H1 (cell line): ENCODE measurements around the gene RRP12. TPM values are rescaled to one million over a fixed set of nuclear protein-coding genes. Genes with fewer than 3 reads are reported as not detected.
A peak's percentile ranks its signal among the peaks of the same experiment; 100 is the strongest.

Experiments
- CTCF ChIA-PET: fragments of 300-600 bp; sonication (Branson Sonifier 250); formaldehyde crosslinking; loops from one replicate; lab custom pipeline; 2021; ENCODE audit not compliant: partially characterized antibody; lab: Charles Lee
- POLR2A ChIA-PET: fragments of 300-600 bp; sonication (Branson Sonifier 250); formaldehyde crosslinking; loops from one replicate; lab custom pipeline; 2021; ENCODE audit warnings: inconsistent platforms; ENCODE audit not compliant: partially characterized antibody; lab: Charles Lee
- DNase-seq, 2 experiments: peaks; one replicate each; pipeline versions ENCODE4 v3.0.0 to v3.0.0-alpha.2; 2010 to 2022; ENCODE audit warnings: low spot score in 2 of 2, low read depth in 1 of 2, mixed read lengths in 1 of 2
- FAIRE-seq: peaks from 2 replicates; lab custom pipeline; 2011; peaks lifted over from hg19 to GRCh38; lab: Jason Lieb, UNC
- H2AFZ ChIP-seq: 2 replicates; pipeline ENCODE4 v1.8.1; 2012; ENCODE audit warnings: low read length, inconsistent platforms
- H2AK5ac ChIP-seq: 2 replicates; pipeline ENCODE4 v1.6.1; 2013; ENCODE audit warnings: low read depth, low read length
- H2BK120ac ChIP-seq: replicated peaks from 2 replicates; pipeline ENCODE3; 2013; ENCODE audit warnings: low read depth, low read length, inconsistent platforms
- H2BK12ac ChIP-seq: 2 replicates; pipeline ENCODE4 v1.6.1; 2013; ENCODE audit warnings: low read depth, low read length
- H2BK15ac ChIP-seq: 2 replicates; pipeline ENCODE4 v1.6.1; 2013; ENCODE audit warnings: low read length
- H2BK20ac ChIP-seq: 2 replicates; pipeline ENCODE4 v1.6.1; 2013; ENCODE audit warnings: low read length
- H2BK5ac ChIP-seq: 2 replicates; pipeline ENCODE4 v1.6.1; 2013; ENCODE audit warnings: low read depth, low read length
- H3K14ac ChIP-seq: 2 replicates; pipeline ENCODE4 v1.6.1; 2013; ENCODE audit warnings: inconsistent platforms; ENCODE audit not compliant: insufficient read length
- H3K18ac ChIP-seq: 2 replicates; pipeline ENCODE4 v1.6.1; 2013; ENCODE audit warnings: low read length; ENCODE audit errors: extremely low read depth
- H3K23ac ChIP-seq: 2 replicates; pipeline ENCODE4 v1.6.1; 2013; ENCODE audit warnings: inconsistent platforms; ENCODE audit not compliant: insufficient read length
- H3K23me2 ChIP-seq: 2 replicates; pipeline ENCODE4 v1.6.1; 2013; ENCODE audit warnings: low read depth, low read length
- H3K27ac ChIP-seq: 2 replicates; pipeline ENCODE4 v1.6.1; 2011; ENCODE audit warnings: low read depth, low read length, inconsistent platforms
- H3K27me3 ChIP-seq, 4 experiments: replicated peaks in 1 of 4; 1 replicate in 1 of 4; 2 replicates in 3 of 4; pipeline versions ENCODE4 v1.6.1 to v1.8.1; 2011 to 2013; ENCODE audit warnings: low read length in 3 of 4, mild to moderate bottlenecking in 3 of 4, inconsistent platforms in 2 of 4, mixed read lengths in 2 of 4, moderate library complexity in 1 of 4; ENCODE audit not compliant: control insufficient read depth in 3 of 4, insufficient read depth in 3 of 4; ENCODE audit errors: extremely low read depth in 1 of 4
- H3K36me3 ChIP-seq, 4 experiments: 2 replicates each; pipeline versions ENCODE4 v1.6.1 to v1.8.1; 2011 to 2013; ENCODE audit warnings: mild to moderate bottlenecking in 4 of 4, low read length in 3 of 4, moderate library complexity in 2 of 4, control low read depth in 1 of 4, inconsistent platforms in 1 of 4; ENCODE audit not compliant: insufficient read depth in 4 of 4, control insufficient read depth in 2 of 4
- H3K4ac ChIP-seq: replicated peaks from 2 replicates; pipeline ENCODE3; 2013; ENCODE audit warnings: low read length, low read depth, mixed read lengths, inconsistent platforms; ENCODE audit not compliant: insufficient read length
- H3K4me1 ChIP-seq, 4 experiments: replicated peaks in 1 of 4; 1 replicate in 1 of 4; 2 replicates in 3 of 4; pipeline versions ENCODE4 v1.6.1 to v1.8.1; 2011 to 2013; ENCODE audit warnings: low read length in 3 of 4, inconsistent platforms in 2 of 4, mixed read lengths in 1 of 4; ENCODE audit not compliant: insufficient read depth in 4 of 4, control insufficient read depth in 3 of 4
- H3K4me2 ChIP-seq, 2 experiments: 2 replicates each; pipeline versions ENCODE4 v1.6.1 to v1.8.1; 2011 to 2013; ENCODE audit warnings: low read depth in 2 of 2, low read length in 2 of 2, control low read depth in 1 of 2, inconsistent platforms in 1 of 2, mild to moderate bottlenecking in 1 of 2; ENCODE audit not compliant: insufficient read depth in 1 of 2
- H3K4me3 ChIP-seq, 4 experiments: fragments of 200-600, 300-600 bp in 1 of 4; sonication (generic), shearing (Covaris generic), sonication (Bioruptor Twin) in 1 of 4; 2 replicates each; pipeline versions ENCODE4 v1.5.1 to v1.8.1; 2011 to 2016; ENCODE audit warnings: low read length in 4 of 4, low read depth in 3 of 4, control low read depth in 2 of 4, inconsistent platforms in 2 of 4, mild to moderate bottlenecking in 2 of 4, mixed read lengths in 1 of 4, moderate library complexity in 1 of 4; ENCODE audit not compliant: insufficient read depth in 2 of 4; ENCODE audit errors: extremely low read depth in 1 of 4
- H3K56ac ChIP-seq: replicated peaks from 2 replicates; pipeline ENCODE3; 2013; ENCODE audit warnings: low read depth, mild to moderate bottlenecking, mixed read lengths, low read length, inconsistent platforms; ENCODE audit not compliant: insufficient read length
- H3K79me1 ChIP-seq: 2 replicates; pipeline ENCODE4 v1.6.1; 2013; ENCODE audit warnings: low read depth, low read length, control low read depth
- H3K79me2 ChIP-seq, 2 experiments: 2 replicates each; pipeline versions ENCODE4 v1.6.1 to v1.8.1; 2012 to 2013; ENCODE audit warnings: low read length in 2 of 2, mild to moderate bottlenecking in 2 of 2, inconsistent platforms in 1 of 2; ENCODE audit not compliant: insufficient read depth in 2 of 2, control insufficient read depth in 1 of 2
- H3K9ac ChIP-seq, 4 experiments: replicated peaks in 1 of 4; 1 replicate in 1 of 4; 2 replicates in 3 of 4; pipeline versions ENCODE4 v1.6.1 to v1.8.1; 2011 to 2013; ENCODE audit warnings: low read depth in 3 of 4, low read length in 3 of 4, control low read depth in 2 of 4, mild to moderate bottlenecking in 2 of 4, moderate library complexity in 2 of 4, inconsistent platforms in 1 of 4; ENCODE audit errors: extremely low read depth in 1 of 4
- H3K9me3 ChIP-seq, 2 experiments: 2 replicates each; pipeline versions ENCODE4 v1.6.1 to v1.8.1; 2012 to 2013; ENCODE audit warnings: mild to moderate bottlenecking in 2 of 2, moderate library complexity in 2 of 2, control low read depth in 1 of 2, inconsistent platforms in 1 of 2, low read depth in 1 of 2, low read length in 1 of 2, mixed read lengths in 1 of 2; ENCODE audit not compliant: insufficient read depth in 2 of 2
- H4K20me1 ChIP-seq, 2 experiments: replicated peaks in 1 of 2; 2 replicates each; pipeline versions ENCODE3 to v1.8.1; 2011 to 2013; ENCODE audit warnings: inconsistent platforms in 2 of 2, low read length in 2 of 2, mild to moderate bottlenecking in 1 of 2; ENCODE audit not compliant: insufficient read depth in 2 of 2, control insufficient read depth in 1 of 2
- H4K5ac ChIP-seq: 2 replicates; pipeline ENCODE4 v1.6.1; 2013; ENCODE audit warnings: low read length, low read depth, mixed read lengths, inconsistent platforms; ENCODE audit not compliant: insufficient read length
- H4K8ac ChIP-seq: 2 replicates; pipeline ENCODE4 v1.8.0; 2013; ENCODE audit warnings: mild to moderate bottlenecking, moderate library complexity, low read length, inconsistent platforms; ENCODE audit not compliant: insufficient read depth; ENCODE audit errors: extremely low read depth
- H4K91ac ChIP-seq: replicated peaks from 2 replicates; pipeline ENCODE3; 2013; ENCODE audit warnings: low read length, mixed read lengths, inconsistent platforms; ENCODE audit not compliant: insufficient read length
- BACH1 ChIP-seq: IDR thresholded peaks from 2 replicates; pipeline ENCODE4 v1.6.1; 2012; ENCODE audit warnings: low read length, improper control_type of control experiment
- BCL11A ChIP-seq, 2 experiments: IDR thresholded peaks; one replicate each; pipeline ENCODE4 v1.6.1; 2011; ENCODE audit warnings: low read depth in 2 of 2, low read length in 2 of 2, mild to moderate bottlenecking in 2 of 2
- MAFK ChIP-seq: IDR thresholded peaks from 2 replicates; pipeline ENCODE4 v1.6.1; 2012; ENCODE audit warnings: low read depth, mild to moderate bottlenecking, improper control_type of control experiment, low read length
- NRF1 ChIP-seq: IDR thresholded peaks from 2 replicates; pipeline ENCODE4 v1.6.1; 2011; ENCODE audit warnings: mild to moderate bottlenecking, low read depth, low read length, improper control_type of control experiment
- POLR2A ChIP-seq, 2 experiments: IDR thresholded peaks; 1 replicate in 1 of 2; 2 replicates in 1 of 2; pipeline ENCODE4 v1.6.1; 2011; ENCODE audit warnings: low read depth in 2 of 2, low read length in 2 of 2, mild to moderate bottlenecking in 2 of 2; ENCODE audit errors: control extremely low read depth in 1 of 2
- SIRT6 ChIP-seq: IDR thresholded peaks from one replicate; pipeline ENCODE4 v1.7.1; 2012; ENCODE audit warnings: low read length, inconsistent platforms
- WGBS, 2 experiments: shearing (Covaris generic) in 1 of 2; methylation state at CpG; one replicate each; pipeline versions ENCODE4 v1.1.6 to v1.1.7; 2013 to 2015; ENCODE audit warnings: low lambda C conversion rate in 2 of 2, mixed read lengths in 2 of 2, inconsistent platforms in 1 of 2, low coverage in 1 of 2, missing lambda C conversion rate in 1 of 2; ENCODE audit not compliant: insufficient replicate concordance in 2 of 2, insufficient coverage in 1 of 2, insufficient read length in 1 of 2; ENCODE audit errors: extremely low coverage in 1 of 2, missing lambda C conversion rate in 1 of 2; 5-methylcytosine and 5-hydroxymethylcytosine counted together
- polyA plus RNA-seq, 7 experiments: library from polyadenylated mRNA; depleted of rRNA in 3 of 7; stranded (reverse) in 5 of 7; unstranded in 2 of 7; fragments of >200 nt in 5 of 7; fragments of 200-250 nt in 2 of 7; gene quantifications; 1 replicate in 5 of 7; 2 replicates in 1 of 7; 4 replicates in 1 of 7; pipeline versions ENCODE4 v1.2.1 to v1.2.3, GENCODE V29; 2011 to 2013; ENCODE audit warnings: missing spikeins in 2 of 7, mixed read lengths in 2 of 7
- total RNA-seq: library from RNA; stranded (reverse); fragmentation: NEBNext Ultra II Directional; extraction: Animal tissue kit (Norgen Biotek cat#: 25700); gene quantifications from 2 replicates; pipeline ENCODE4 v1.2.1, GENCODE V29; 2021

RRP12 gene
- total and polyA plus RNA-seq, 2 of the 8 experiments (the other 6 are each of a cell fraction or from before 2014, with no cell fraction given): 21.0 to 65.8 TPM

GRCh38 chr10:97328646-97329453 lies 72.3 kb downstream of the RRP12 start:
- Histone ChIP-seq H3K9ac (no peak overlapping the region), H2BK12ac (no peak overlapping the region), H2AFZ (no peak overlapping the region), H3K4ac (no peak overlapping the region), H3K79me1 (peaks cover 7% of the 10 kb centered on the region; the same call in 1 of the 2 replicates), H4K8ac (no peak overlapping the region; the same call in 1 of the 2 replicates), H2BK20ac (no peak overlapping the region), H3K9me3 (no peaks in the 10 kb centered on the region), H3K4me3 (no peak overlapping the region), H3K14ac (no peak overlapping the region), H3K27ac (no peak overlapping the region), H3K4me1 (peaks cover 3 to 14% (median 7%) of the 10 kb centered on the region in 4 experiments), H3K36me3 (peaks cover 2 to 37% (median 7%) of the 10 kb centered on the region in 4 experiments; a peak in 5 of 8 replicates), H3K27me3 (no peaks in the 10 kb centered on the region), H3K23ac (no peak overlapping the region), H3K4me2 (no peak overlapping the region; a peak in 1 of 4 replicates), H2BK120ac (no peak overlapping the region), H2AK5ac (no peak overlapping the region), H4K5ac (no peak overlapping the region), H3K56ac (no peak overlapping the region), H3K79me2 (peaks cover 27 to 52% of the 10 kb centered on the region in 2 experiments), H3K23me2 (peaks cover 17% of the 10 kb centered on the region), H3K18ac (no peak overlapping the region), H4K20me1 (peaks cover 14 to 20% of the 10 kb centered on the region in 2 experiments), H4K91ac (no peak overlapping the region), H2BK5ac (no peak overlapping the region), H2BK15ac (no peak overlapping the region)
- DNase-seq: no peak
- ChIA-PET CTCF (interaction anchor here (0.8 to 1.9 kb wide), 6 partner anchors 15 to 132 kb away, joined by 3 to 7 read pairs (median 3); no protein-coding TSS in a partner anchor), POLR2A (interaction anchor here (0.7 to 2.1 kb wide), 3 partner anchors 10 to 23 kb away, joined by 3 to 11 read pairs (median 3); partner anchors contain the start of gene FRAT1)
- FAIRE-seq: no peak
- 90% methylated on average over 3 of the region's 3 CpGs; no CpG with 5 or more reads in 1 of the 2 experiments for WGBS, 2 experiments
- TF ChIP-seq NRF1: no peak
- peak; percentile 83; the same call in 1 of the 2 replicates for TF ChIP-seq MAFK
- no peak for TF ChIP-seq BACH1
- TF ChIP-seq POLR2A (IDR thresholded peaks at IDR 0.05; ENCODE audit: control extremely low read depth in 1 of 2, low read depth in 2 of 2, low read length in 2 of 2): peak in 1 of 2 experiments; percentile 56; a peak in 2 of 3 replicates
- no peak for TF ChIP-seq SIRT6
- no peak for TF ChIP-seq BCL11A (IDR thresholded peaks at IDR 0.05; ENCODE audit: low read depth in 2 of 2, low read length in 2 of 2)
